BJ (cell line): ENCODE results near the gene C1orf159. TPM values are rescaled to one million over a fixed set of nuclear protein-coding genes. Genes with fewer than 3 reads are reported as not detected.

Source experiments
- CTCF ChIA-PET: fragments of 350-600 bp; formaldehyde crosslinking; extraction: SDS; loops from one replicate; lab custom pipeline; 2021; ENCODE audit warnings: antibody characterized with exemption, inconsistent platforms; lab: Yijun Ruan, JAX
- POLR2A ChIA-PET: fragments of 300-600 bp; sonication (Branson Sonifier 250); formaldehyde crosslinking; extraction: SDS; loops from one replicate; lab custom pipeline; 2021; ENCODE audit warnings: antibody characterized with exemption; lab: Charles Lee
- DNase-seq: peaks from one replicate; pipeline ENCODE4 v3.0.0-alpha.2; 2011; ENCODE audit warnings: low read depth
- H3K27me3 ChIP-seq: 2 replicates; pipeline ENCODE4 v1.6.0; 2011; ENCODE audit warnings: low read length; ENCODE audit not compliant: control insufficient read depth, insufficient read depth
- H3K36me3 ChIP-seq: 2 replicates; pipeline ENCODE4 v1.5.1; 2011; ENCODE audit warnings: low read length; ENCODE audit not compliant: control insufficient read depth, insufficient read depth
- H3K4me3 ChIP-seq: 2 replicates; pipeline ENCODE4 v1.5.1; 2011; ENCODE audit warnings: low read depth, mild to moderate bottlenecking, control low read depth, low read length
- polyA plus RNA-seq: library from polyadenylated mRNA; depleted of rRNA; stranded (reverse); fragments of >200 nt; gene quantifications from 2 replicates; pipeline ENCODE4 v1.2.3, GENCODE V29; 2011
- TF ChIP-seq, protein P1 (sequence below): IDR thresholded peaks from 2 replicates; pipeline ENCODE4 v1.5.1; 2011; ENCODE audit warnings: low read depth, mild to moderate bottlenecking, control low read depth, inconsistent platforms, low read length, moderate library complexity; ENCODE audit not compliant: insufficient read depth

The C1orf159 gene
- polyA plus RNA-seq, 1 experiment: 8.9 TPM

DNA sequence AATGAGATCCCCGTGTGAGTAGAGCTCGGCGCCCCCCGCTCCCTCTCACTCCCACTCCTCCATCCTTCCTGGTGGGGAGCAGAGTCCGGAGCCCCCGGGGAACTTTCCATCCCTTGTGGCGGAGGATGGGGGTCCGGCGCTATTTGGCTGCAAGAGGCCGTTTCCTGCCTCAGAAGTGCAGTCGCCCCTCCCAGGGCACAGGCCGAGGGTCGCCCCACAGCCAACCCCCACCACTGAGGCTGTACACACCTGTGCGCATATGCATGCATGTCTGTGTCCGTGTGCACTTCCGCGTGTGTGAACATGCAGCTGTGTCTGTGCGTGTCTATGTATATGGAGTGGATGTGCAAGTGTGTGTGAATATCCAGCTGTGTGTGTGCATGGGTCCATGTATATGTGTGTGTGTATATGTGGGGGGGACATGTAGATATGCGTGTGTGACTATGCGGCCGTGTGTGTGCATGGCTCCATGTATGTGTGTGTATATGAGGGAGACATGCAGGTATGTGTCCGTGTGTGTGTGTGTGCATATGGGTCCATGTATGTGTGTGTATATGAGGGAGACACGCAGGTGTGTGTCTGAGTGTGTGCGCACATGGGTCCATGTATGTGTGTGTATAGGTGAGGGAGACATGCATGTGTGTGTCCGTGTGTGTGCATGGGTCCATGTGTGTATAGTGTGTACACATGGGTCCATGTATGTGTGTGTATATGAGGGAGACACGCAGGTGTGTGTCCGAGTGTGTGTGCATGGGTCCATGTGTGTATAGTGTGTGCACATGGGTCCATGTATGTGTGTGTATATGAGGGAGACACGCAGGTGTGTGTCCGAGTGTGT is 63.7 kb downstream of the C1orf159 start:
- Histone ChIP-seq H3K27me3 (no peaks in the 10 kb centered on the region), H3K36me3 (peaks cover 32% of the 10 kb centered on the region), H3K4me3 (no peak overlapping the region)
- CTCF ChIA-PET: interaction anchor here (1.4 kb wide), 1 partner anchor 68 kb away, joined by 3 read pairs; no protein-coding TSS in a partner anchor
- DNase-seq: no peak
- TF ChIP-seq, protein P1, sequence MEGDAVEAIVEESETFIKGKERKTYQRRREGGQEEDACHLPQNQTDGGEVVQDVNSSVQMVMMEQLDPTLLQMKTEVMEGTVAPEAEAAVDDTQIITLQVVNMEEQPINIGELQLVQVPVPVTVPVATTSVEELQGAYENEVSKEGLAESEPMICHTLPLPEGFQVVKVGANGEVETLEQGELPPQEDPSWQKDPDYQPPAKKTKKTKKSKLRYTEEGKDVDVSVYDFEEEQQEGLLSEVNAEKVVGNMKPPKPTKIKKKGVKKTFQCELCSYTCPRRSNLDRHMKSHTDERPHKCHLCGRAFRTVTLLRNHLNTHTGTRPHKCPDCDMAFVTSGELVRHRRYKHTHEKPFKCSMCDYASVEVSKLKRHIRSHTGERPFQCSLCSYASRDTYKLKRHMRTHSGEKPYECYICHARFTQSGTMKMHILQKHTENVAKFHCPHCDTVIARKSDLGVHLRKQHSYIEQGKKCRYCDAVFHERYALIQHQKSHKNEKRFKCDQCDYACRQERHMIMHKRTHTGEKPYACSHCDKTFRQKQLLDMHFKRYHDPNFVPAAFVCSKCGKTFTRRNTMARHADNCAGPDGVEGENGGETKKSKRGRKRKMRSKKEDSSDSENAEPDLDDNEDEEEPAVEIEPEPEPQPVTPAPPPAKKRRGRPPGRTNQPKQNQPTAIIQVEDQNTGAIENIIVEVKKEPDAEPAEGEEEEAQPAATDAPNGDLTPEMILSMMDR: no peak
- POLR2A ChIA-PET: no interaction called here

- ChIA-PET CTCF (interaction anchor here (1.4 kb wide), 2 partner anchors 12 to 67 kb away, joined by 3 read pairs; no protein-coding TSS in a partner anchor), POLR2A (no interaction called here)
- no peak for DNase-seq
- H3K4me3 ChIP-seq: no peak overlapping the region
- H3K27me3 ChIP-seq: no peaks in the 10 kb centered on the region
- H3K36me3 ChIP-seq: peaks cover 36% of the 10 kb centered on the region
- TF ChIP-seq, protein P1: no peak
Measured at GRCh38 chr1:1051127-1051810, 64.6 kb downstream of the C1orf159 start.

- CTCF ChIA-PET: interaction anchor here (1.4 kb wide), 2 partner anchors 13 to 66 kb away, joined by 3 read pairs; no protein-coding TSS in a partner anchor
- Histone ChIP-seq H3K4me3 (no peak overlapping the region), H3K36me3 (peaks cover 42% of the 10 kb centered on the region), H3K27me3 (no peaks in the 10 kb centered on the region)
- TF ChIP-seq, protein P1: no peak
- POLR2A ChIA-PET: no interaction called here
- no peak for DNase-seq
Measured at GRCh38 chr1:1050577-1051052, 65.3 kb downstream of the C1orf159 start.

- ChIA-PET CTCF (no interaction called here), POLR2A (no interaction called here)
- no peak overlapping the region for H3K4me3 ChIP-seq
- DNase-seq: no peak
- H3K27me3 ChIP-seq: no peaks in the 10 kb centered on the region
- H3K36me3 ChIP-seq: peaks cover 45% of the 10 kb centered on the region
- TF ChIP-seq, protein P1: no peak
Measured at GRCh38 chr1:1049318-1050165, 66.3 kb downstream of the C1orf159 start.
